ENCODE data around the gene LANCL1.

Gene LANCL1, protein sequence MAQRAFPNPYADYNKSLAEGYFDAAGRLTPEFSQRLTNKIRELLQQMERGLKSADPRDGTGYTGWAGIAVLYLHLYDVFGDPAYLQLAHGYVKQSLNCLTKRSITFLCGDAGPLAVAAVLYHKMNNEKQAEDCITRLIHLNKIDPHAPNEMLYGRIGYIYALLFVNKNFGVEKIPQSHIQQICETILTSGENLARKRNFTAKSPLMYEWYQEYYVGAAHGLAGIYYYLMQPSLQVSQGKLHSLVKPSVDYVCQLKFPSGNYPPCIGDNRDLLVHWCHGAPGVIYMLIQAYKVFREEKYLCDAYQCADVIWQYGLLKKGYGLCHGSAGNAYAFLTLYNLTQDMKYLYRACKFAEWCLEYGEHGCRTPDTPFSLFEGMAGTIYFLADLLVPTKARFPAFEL

DNA sequence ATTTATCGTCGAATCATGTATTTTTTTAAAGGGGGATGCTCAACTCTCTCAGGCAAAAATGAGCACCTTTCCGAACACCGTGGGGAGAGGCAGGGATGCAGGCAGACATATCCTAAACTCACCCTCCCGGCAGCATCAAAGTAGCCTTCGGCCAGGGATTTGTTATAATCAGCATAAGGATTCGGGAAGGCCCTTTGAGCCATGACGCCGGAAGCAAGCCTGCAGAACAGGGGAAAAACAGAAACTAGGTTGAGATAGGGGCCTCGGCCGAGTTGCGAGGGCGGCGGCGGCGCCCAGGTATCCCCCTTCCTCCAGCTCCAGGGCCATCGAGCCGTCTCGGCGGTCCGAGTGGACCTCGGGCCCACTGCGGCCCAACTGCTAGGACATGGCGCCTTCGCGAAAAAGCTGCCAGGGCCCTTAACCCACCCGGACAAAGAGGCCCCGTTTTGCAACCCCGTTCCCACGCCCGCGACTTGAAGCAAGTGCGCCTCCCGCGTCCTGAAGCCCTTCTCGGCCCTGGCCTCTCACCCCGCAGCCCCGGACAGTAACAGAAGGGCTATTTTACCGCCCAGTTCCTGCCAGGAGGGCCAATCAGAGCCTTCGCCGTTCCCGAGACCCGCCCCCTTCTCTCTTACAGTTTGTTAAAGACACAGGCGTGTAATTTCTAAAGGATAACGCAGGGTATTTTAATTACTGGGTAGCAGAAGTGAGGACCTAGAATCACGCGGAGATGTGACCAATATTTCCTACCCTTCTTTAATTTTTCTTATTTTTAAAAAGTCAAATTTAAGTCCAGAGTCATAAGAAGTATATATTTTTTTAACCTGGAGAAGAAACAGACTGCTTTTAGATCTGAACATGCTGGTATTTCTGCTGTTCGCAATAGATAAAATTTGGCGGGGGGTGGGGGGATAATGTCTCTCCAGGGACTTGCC lies at the start of gene LANCL1:
Gene LANCL1 (minus strand): TSS at position 566 of the 935 bp plus-strand sequence. CDS start 363 bp downstream, at position 203.
- Histone ChIP-seq H3K27ac (ENCODE audit: extremely low read depth, low read depth, low read length) (peak within 1 kb of the TSS; percentile 61; the same call in 1 of the 2 replicates), H3K36me3 (ENCODE audit: control insufficient read depth in 2 of 2, insufficient read depth in 1 of 2, low read length in 2 of 2) (peaks cover 20 to 28% of the 10 kb centered on the region in 2 experiments), H3K9me3 (ENCODE audit: control insufficient read depth, insufficient read depth, low read depth, low read length) (no peaks in the 10 kb centered on the region), H3K4me3 (ENCODE audit: low read depth, low read length) (peak within 1 kb of the TSS; percentile 80), H3K4me1 (ENCODE audit: control insufficient read depth, insufficient read depth, low read length) (no peaks in the 10 kb centered on the region)
- CTCF ChIA-PET: interaction anchor here (0.6 to 1.4 kb wide), 3 partner anchors 21 to 49 kb away, joined by 3 read pairs; no protein-coding TSS in a partner anchor
- POLR2A ChIA-PET: no interaction called here
- TF ChIP-seq BCL11A (tag by site-specific recombination; IDR thresholded peaks at IDR 0.05; ENCODE audit: low read depth) (peak; percentile 66; the same call in 1 of the 2 replicates), ZFP37 (tag by site-specific recombination; IDR thresholded peaks at IDR 0.05) (peak; percentile 65; the same call in 1 of the 2 replicates), SP3 (tag by site-specific recombination; IDR thresholded peaks at IDR 0.05) (peak; percentile 20; the same call in 1 of the 2 replicates), ZXDB (tag by site-specific recombination; IDR thresholded peaks at IDR 0.05) (peak; percentile 77), KLF16 (tag by site-specific recombination; IDR thresholded peaks at IDR 0.05) (0 out of 2 replicates have a peak, but pooled peaks have one; percentile 43), ZBTB20 (tag by site-specific recombination; IDR thresholded peaks at IDR 0.05) (peak; percentile 94), ZNF23 (tag by site-specific recombination; IDR thresholded peaks at IDR 0.05; ENCODE audit: borderline replicate concordance) (no peak), ZNF596 (tag by site-specific recombination; IDR thresholded peaks at IDR 0.05) (no peak), ZNF777 (tag by site-specific recombination; IDR thresholded peaks at IDR 0.05; ENCODE audit: borderline replicate concordance) (0 out of 2 replicates have a peak, but pooled peaks have one; percentile 23), EGR2 (tag by site-specific recombination; IDR thresholded peaks at IDR 0.05; ENCODE audit: low read depth) (0 out of 2 replicates have a peak, but pooled peaks have one; percentile 22), ZNF2 (tag by site-specific recombination; IDR thresholded peaks at IDR 0.05) (0 out of 2 replicates have a peak, but pooled peaks have one; percentile 43), ZNF501 (tag by site-specific recombination; IDR thresholded peaks at IDR 0.05) (peak; percentile 68; the same call in 1 of the 2 replicates), ZBTB48 (tag by site-specific recombination; IDR thresholded peaks at IDR 0.05) (peak; percentile 58; the same call in 1 of the 2 replicates), ZNF529 (tag by site-specific recombination; IDR thresholded peaks at IDR 0.05; ENCODE audit: insufficient replicate concordance) (no peak), TRIM28 (IDR thresholded peaks at IDR 0.05; ENCODE audit: borderline replicate concordance, low read length) (peak; percentile 41; the same call in 1 of the 2 replicates), TCF7L2 (IDR thresholded peaks at IDR 0.05; ENCODE audit: borderline replicate concordance, low read depth, low read length) (peak; percentile 34; the same call in 1 of the 2 replicates), ZBTB8A (tag by site-specific recombination; IDR thresholded peaks at IDR 0.05) (peak; percentile 93), ZNF707 (tag by site-specific recombination; IDR thresholded peaks at IDR 0.05) (no peak), ZNF473 (tag by site-specific recombination; IDR thresholded peaks at IDR 0.05) (no peak), ZSCAN30 (tag by site-specific recombination; IDR thresholded peaks at IDR 0.05) (0 out of 2 replicates have a peak, but pooled peaks have one; percentile 38), SP2 (tag by site-specific recombination; IDR thresholded peaks at IDR 0.05) (peak; percentile 64), ZFHX2 (tag by site-specific recombination; conservative IDR thresholded peaks at IDR 0.05) (peak; percentile 35; the same call in 1 of the 2 replicates), ZNF24 (tag by site-specific recombination; IDR thresholded peaks at IDR 0.05) (no peak), KLF9 (tag by site-specific recombination; IDR thresholded peaks at IDR 0.05; ENCODE audit: low read depth) (0 out of 2 replicates have a peak, but pooled peaks have one; percentile 14), ZNF341 (tag by site-specific recombination; IDR thresholded peaks at IDR 0.05; ENCODE audit: low read depth) (peak; percentile 95), ZNF350 (tag by site-specific recombination; IDR thresholded peaks at IDR 0.05) (no peak), YY1 (tag by site-specific recombination; IDR thresholded peaks at IDR 0.05) (0 out of 2 replicates have a peak, but pooled peaks have one; percentile 34)
- TF ChIP-seq, protein P1, sequence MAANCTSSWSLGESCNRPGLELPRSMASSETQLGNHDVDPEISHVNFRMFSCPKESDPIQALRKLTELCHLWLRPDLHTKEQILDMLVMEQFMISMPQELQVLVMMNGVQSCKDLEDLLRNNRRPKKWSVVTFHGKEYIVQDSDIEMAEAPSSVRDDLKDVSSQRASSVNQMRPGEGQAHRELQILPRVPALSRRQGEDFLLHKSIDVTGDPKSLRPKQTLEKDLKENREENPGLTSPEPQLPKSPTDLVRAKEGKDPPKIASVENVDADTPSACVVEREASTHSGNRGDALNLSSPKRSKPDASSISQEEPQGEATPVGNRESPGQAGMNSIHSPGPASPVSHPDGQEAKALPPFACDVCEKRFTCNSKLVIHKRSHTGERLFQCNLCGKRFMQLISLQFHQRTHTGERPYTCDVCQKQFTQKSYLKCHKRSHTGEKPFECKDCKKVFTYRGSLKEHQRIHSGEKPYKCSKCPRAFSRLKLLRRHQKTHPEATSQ (tag by site-specific recombination; IDR thresholded peaks at IDR 0.05): no peak
- TF ChIP-seq, protein P2, sequence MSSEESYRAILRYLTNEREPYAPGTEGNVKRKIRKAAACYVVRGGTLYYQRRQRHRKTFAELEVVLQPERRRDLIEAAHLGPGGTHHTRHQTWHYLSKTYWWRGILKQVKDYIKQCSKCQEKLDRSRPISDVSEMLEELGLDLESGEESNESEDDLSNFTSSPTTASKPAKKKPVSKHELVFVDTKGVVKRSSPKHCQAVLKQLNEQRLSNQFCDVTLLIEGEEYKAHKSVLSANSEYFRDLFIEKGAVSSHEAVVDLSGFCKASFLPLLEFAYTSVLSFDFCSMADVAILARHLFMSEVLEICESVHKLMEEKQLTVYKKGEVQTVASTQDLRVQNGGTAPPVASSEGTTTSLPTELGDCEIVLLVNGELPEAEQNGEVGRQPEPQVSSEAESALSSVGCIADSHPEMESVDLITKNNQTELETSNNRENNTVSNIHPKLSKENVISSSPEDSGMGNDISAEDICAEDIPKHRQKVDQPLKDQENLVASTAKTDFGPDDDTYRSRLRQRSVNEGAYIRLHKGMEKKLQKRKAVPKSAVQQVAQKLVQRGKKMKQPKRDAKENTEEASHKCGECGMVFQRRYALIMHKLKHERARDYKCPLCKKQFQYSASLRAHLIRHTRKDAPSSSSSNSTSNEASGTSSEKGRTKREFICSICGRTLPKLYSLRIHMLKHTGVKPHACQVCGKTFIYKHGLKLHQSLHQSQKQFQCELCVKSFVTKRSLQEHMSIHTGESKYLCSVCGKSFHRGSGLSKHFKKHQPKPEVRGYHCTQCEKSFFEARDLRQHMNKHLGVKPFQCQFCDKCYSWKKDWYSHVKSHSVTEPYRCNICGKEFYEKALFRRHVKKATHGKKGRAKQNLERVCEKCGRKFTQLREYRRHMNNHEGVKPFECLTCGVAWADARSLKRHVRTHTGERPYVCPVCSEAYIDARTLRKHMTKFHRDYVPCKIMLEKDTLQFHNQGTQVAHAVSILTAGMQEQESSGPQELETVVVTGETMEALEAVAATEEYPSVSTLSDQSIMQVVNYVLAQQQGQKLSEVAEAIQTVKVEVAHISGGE (tag by site-specific recombination; conservative IDR thresholded peaks at IDR 0.05; ENCODE audit: low read depth): 0 out of 2 replicates have a peak, but pooled peaks have one; percentile 13
- TF ChIP-seq, protein P3, sequence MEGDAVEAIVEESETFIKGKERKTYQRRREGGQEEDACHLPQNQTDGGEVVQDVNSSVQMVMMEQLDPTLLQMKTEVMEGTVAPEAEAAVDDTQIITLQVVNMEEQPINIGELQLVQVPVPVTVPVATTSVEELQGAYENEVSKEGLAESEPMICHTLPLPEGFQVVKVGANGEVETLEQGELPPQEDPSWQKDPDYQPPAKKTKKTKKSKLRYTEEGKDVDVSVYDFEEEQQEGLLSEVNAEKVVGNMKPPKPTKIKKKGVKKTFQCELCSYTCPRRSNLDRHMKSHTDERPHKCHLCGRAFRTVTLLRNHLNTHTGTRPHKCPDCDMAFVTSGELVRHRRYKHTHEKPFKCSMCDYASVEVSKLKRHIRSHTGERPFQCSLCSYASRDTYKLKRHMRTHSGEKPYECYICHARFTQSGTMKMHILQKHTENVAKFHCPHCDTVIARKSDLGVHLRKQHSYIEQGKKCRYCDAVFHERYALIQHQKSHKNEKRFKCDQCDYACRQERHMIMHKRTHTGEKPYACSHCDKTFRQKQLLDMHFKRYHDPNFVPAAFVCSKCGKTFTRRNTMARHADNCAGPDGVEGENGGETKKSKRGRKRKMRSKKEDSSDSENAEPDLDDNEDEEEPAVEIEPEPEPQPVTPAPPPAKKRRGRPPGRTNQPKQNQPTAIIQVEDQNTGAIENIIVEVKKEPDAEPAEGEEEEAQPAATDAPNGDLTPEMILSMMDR (tag by site-specific recombination; IDR thresholded peaks at IDR 0.05): peak; percentile 63
